Measurements from ENCODE around the gene NGLY1. TPM values are rescaled to one million over a fixed set of nuclear protein-coding genes. Genes with fewer than 3 reads are reported as not detected.

The NGLY1 gene
- total and polyA plus RNA-seq, 4 donors, result 19.1 to 54.4 (median 32.3) TPM

DNA sequence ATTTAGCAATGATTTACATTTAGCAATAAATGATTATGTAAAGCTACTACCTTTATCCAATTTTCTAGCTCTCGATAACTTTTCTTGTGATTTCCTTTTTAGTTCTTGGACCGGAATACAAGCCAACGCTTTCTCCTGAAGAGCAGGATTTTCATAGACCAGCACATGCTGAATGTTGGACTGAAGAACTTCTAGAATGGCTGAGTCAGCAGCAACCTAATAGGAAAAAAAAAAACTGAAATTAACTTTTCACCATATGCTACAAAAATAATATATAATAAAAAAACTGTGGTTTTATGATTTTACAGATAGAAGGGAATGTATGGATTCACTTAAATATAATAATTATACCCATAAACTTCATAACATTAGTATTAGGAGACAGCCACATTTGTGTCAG lies 32.2 kb downstream of the NGLY1 start:
- ATAC-seq (ENCODE audit: insufficient read depth, low FRiP score) (no peak), DNase-seq (no peak)
- Histone ChIP-seq H3K36me3 (ENCODE audit: control insufficient read depth in 4 of 4, insufficient read depth in 4 of 4, low read length in 4 of 4) (peaks cover 5 to 26% (median 13%) of the 10 kb centered on the region in 4 donors), H3K9me3 (ENCODE audit: control insufficient read depth in 4 of 4, insufficient read depth in 3 of 4, low read length in 3 of 4) (no peaks in the 10 kb centered on the region), H3K9ac (ENCODE audit: insufficient read depth in 1 of 2, low read length in 2 of 2) (no peak overlapping the region), H3K27me3 (ENCODE audit: control insufficient read depth in 3 of 3, insufficient read depth in 3 of 3, low read length in 2 of 3) (no peaks in the 10 kb centered on the region), H3K4me1 (ENCODE audit: control insufficient read depth in 5 of 5, insufficient read depth in 5 of 5, low read length in 5 of 5) (no peaks in the 10 kb centered on the region), H3K27ac (ENCODE audit: low read depth in 1 of 2, low read length in 1 of 2) (no peak overlapping the region), H3K4me3 (no peak overlapping the region)
- TF ChIP-seq, protein P1, sequence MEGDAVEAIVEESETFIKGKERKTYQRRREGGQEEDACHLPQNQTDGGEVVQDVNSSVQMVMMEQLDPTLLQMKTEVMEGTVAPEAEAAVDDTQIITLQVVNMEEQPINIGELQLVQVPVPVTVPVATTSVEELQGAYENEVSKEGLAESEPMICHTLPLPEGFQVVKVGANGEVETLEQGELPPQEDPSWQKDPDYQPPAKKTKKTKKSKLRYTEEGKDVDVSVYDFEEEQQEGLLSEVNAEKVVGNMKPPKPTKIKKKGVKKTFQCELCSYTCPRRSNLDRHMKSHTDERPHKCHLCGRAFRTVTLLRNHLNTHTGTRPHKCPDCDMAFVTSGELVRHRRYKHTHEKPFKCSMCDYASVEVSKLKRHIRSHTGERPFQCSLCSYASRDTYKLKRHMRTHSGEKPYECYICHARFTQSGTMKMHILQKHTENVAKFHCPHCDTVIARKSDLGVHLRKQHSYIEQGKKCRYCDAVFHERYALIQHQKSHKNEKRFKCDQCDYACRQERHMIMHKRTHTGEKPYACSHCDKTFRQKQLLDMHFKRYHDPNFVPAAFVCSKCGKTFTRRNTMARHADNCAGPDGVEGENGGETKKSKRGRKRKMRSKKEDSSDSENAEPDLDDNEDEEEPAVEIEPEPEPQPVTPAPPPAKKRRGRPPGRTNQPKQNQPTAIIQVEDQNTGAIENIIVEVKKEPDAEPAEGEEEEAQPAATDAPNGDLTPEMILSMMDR (IDR thresholded peaks at IDR 0.05; ENCODE audit: control extremely low read depth, extremely low read depth), result no peak
- 84 to 96% methylated on average over 3 of the region's 3 CpGs for WGBS, 2 donors

DNA sequence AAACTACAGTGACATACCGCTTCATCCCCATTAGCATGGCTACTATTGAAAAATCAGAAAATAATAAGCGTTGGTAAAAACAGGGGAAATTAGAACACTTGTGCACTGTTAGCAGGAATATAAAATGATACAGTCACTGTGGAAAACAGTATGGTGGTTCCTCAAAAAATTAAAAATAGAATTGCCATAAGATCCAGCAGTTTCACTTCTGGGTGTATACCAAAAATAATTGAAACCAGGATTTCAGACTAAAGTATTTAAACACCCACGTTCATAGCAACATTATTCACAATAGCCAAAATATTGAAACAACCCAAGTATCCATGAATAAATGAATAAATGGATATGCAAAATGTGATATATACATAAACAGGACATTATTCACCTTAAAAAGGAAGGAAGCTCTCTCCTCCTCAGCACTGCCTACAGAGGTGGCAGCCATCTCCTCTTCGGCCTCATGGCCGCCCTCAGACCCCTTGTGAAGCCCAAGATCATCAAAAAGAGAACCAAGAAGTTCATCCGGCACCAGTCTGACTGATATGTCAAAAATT lies 34.1 kb downstream of the NGLY1 start:
- Histone ChIP-seq H3K4me3 (no peak overlapping the region), H3K27ac (ENCODE audit: low read depth in 1 of 2, low read length in 1 of 2) (no peak overlapping the region), H3K9me3 (ENCODE audit: control insufficient read depth in 4 of 4, insufficient read depth in 3 of 4, low read length in 3 of 4) (no peaks in the 10 kb centered on the region), H3K36me3 (ENCODE audit: control insufficient read depth in 4 of 4, insufficient read depth in 4 of 4, low read length in 4 of 4) (peaks cover 11 to 31% (median 12%) of the 10 kb centered on the region in 4 donors), H3K4me1 (ENCODE audit: control insufficient read depth in 5 of 5, insufficient read depth in 5 of 5, low read length in 5 of 5) (no peaks in the 10 kb centered on the region), H3K9ac (ENCODE audit: insufficient read depth in 1 of 2, low read length in 2 of 2) (no peak overlapping the region), H3K27me3 (ENCODE audit: control insufficient read depth in 3 of 3, insufficient read depth in 3 of 3, low read length in 2 of 3) (no peaks in the 10 kb centered on the region)
- TF ChIP-seq, protein P1 (IDR thresholded peaks at IDR 0.05; ENCODE audit: control extremely low read depth, extremely low read depth), result no peak
- no peak for DNase-seq
- 76 to 80% methylated on average over 6 of the region's 6 CpGs for WGBS, 2 donors
- no peak for ATAC-seq (ENCODE audit: insufficient read depth, low FRiP score)

DNA sequence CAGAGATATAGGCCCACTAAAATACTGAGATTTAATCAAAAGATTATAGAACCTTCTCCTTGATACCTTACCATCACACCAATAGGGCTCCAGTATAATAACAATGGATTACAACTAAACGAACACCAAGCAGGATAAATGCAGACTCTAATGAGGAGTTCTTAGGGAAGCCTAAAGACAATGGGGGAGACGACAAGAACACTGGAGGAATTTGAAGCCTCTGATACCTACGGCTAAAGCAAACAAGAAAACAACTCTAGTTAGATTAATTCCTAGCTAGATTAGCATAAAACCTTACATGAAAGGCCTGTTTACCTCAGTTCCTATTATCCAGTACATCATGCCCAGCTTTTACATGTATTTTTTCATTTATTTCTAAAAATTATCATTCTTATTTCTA lies 35.1 kb downstream of the NGLY1 start:
- 88 to 89% methylated on average over 3 of the region's 3 CpGs for WGBS, 2 donors
- Histone ChIP-seq H3K9me3 (ENCODE audit: control insufficient read depth in 4 of 4, insufficient read depth in 3 of 4, low read length in 3 of 4) (no peaks in the 10 kb centered on the region), H3K4me3 (no peak overlapping the region), H3K4me1 (ENCODE audit: control insufficient read depth in 5 of 5, insufficient read depth in 5 of 5, low read length in 5 of 5) (no peaks in the 10 kb centered on the region), H3K27ac (ENCODE audit: low read depth in 1 of 2, low read length in 1 of 2) (no peak overlapping the region), H3K36me3 (ENCODE audit: control insufficient read depth in 4 of 4, insufficient read depth in 4 of 4, low read length in 4 of 4) (peaks cover 11 to 33% (median 12%) of the 10 kb centered on the region in 4 donors), H3K27me3 (ENCODE audit: control insufficient read depth in 3 of 3, insufficient read depth in 3 of 3, low read length in 2 of 3) (no peaks in the 10 kb centered on the region), H3K9ac (ENCODE audit: insufficient read depth in 1 of 2, low read length in 2 of 2) (no peak overlapping the region)
- TF ChIP-seq, protein P1 (IDR thresholded peaks at IDR 0.05; ENCODE audit: control extremely low read depth, extremely low read depth), result no peak
- no peak for DNase-seq
- no peak for ATAC-seq (ENCODE audit: insufficient read depth, low FRiP score)

DNA sequence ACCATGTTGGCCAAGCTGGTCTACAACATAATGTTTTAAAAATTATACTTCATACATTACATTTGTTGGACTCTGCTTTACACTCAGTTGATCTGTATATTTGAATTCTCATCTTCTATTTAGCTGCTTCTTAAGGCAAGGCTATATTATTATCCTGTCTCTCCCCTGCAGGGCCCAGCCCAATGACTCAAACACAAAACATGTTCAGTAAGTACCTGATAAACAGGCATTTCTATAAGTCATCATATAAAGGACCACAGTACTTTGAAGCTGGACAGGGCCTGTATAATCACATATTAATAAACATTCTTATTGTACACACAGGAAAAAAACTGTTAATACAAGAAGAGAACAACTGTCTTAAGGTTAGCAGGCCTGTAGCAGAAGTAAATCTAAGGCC lies 36.2 kb downstream of the NGLY1 start:
- no peaks in the 10 kb centered on the region for H3K9me3 ChIP-seq (ENCODE audit: control insufficient read depth in 4 of 4, insufficient read depth in 3 of 4, low read length in 3 of 4)
- TF ChIP-seq, protein P1 (IDR thresholded peaks at IDR 0.05; ENCODE audit: control extremely low read depth, extremely low read depth), result no peak
- H3K4me1 ChIP-seq (ENCODE audit: control insufficient read depth in 5 of 5, insufficient read depth in 5 of 5, low read length in 5 of 5), result no peaks in the 10 kb centered on the region
- DNase-seq (no peak), ATAC-seq (ENCODE audit: insufficient read depth, low FRiP score) (no peak)
- no peak overlapping the region for H3K4me3 ChIP-seq
- H3K36me3 ChIP-seq (ENCODE audit: control insufficient read depth in 4 of 4, insufficient read depth in 4 of 4, low read length in 4 of 4), result peaks cover 8 to 34% (median 11%) of the 10 kb centered on the region in 4 donors
- no peaks in the 10 kb centered on the region for H3K27me3 ChIP-seq (ENCODE audit: control insufficient read depth in 3 of 3, insufficient read depth in 3 of 3, low read length in 2 of 3)
- H3K9ac ChIP-seq (ENCODE audit: insufficient read depth in 1 of 2, low read length in 2 of 2), result no peak overlapping the region
- H3K27ac ChIP-seq (ENCODE audit: low read depth in 1 of 2, low read length in 1 of 2), result no peak overlapping the region

All from lung (tissue), 12 donors.